SH-SY5Y (cell line): ENCODE measurements around the gene GOLM1.

ENCODE experiments used
- GATA2 ChIP-seq: IDR thresholded peaks from 2 replicates; pipeline ENCODE4 v1.6.1; 2011; ENCODE audit warnings: mild to moderate bottlenecking, low read depth, low read length
- GATA3 ChIP-seq: IDR thresholded peaks from 2 replicates; pipeline ENCODE4 v1.6.1; 2011; ENCODE audit warnings: low read depth, mild to moderate bottlenecking, low read length, moderate library complexity

DNA sequence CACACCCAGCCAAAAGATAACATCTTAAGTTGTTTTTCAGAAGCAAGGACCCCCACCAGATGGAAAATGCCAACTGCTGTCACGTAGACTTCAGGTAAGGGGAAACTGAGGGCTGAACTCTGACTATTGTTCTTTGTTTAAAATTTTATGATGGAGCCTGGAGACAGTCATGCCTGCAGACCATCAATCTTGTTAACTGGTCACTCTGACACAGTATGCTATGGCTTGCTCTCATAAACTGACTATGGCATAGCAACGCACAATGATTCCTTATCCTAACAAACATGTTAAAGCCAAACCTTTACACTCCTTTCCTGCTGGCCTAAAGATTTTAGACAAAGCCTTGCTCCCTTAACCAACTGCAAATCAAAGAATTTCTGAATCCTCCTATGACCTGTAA, 43.6 kb upstream of the GOLM1 start:
- TF ChIP-seq GATA3 (no peak), GATA2 (no peak)
